GM19324 (cell line): Measurements from ENCODE around the gene MCF2L.
"Not testable (repeated sequence)": the region's sequence is repeated elsewhere in the genome, so short reads cannot be mapped to it uniquely, and the experiment has no call there.

Source experiments
- ATAC-seq: cut with Tn5 transposase; IDR thresholded peaks from one replicate; pipeline ENCODE4 v1.9.1; 2021; ENCODE audit warnings: mild to moderate bottlenecking, moderate library complexity; ENCODE audit not compliant: unreplicated experiment, low FRiP score

MCF2L gene

GRCh38 chr13:113079781-113080080, 110.7 kb downstream of the MCF2L start:
- ATAC-seq, result not testable (repeated sequence)

- ATAC-seq, result no peak
Observed at GRCh38 chr13:113080361-113080831, 111.4 kb downstream of the MCF2L start.

GRCh38 chr13:113080901-113081521, 112.0 kb downstream of the MCF2L start:
- ATAC-seq, result no peak

- ATAC-seq, result no peak
Observed at GRCh38 chr13:113082198-113083021, 113.4 kb downstream of the MCF2L start.

- no peak for ATAC-seq
Observed at GRCh38 chr13:113083022-113083373, 114.0 kb downstream of the MCF2L start.

- ATAC-seq, result no peak
Observed at GRCh38 chr13:113083402-113084061, 114.5 kb downstream of the MCF2L start.

GRCh38 chr13:113084094-113084942, 115.3 kb downstream of the MCF2L start:
- no peak for ATAC-seq

- no peak for ATAC-seq
Observed at GRCh38 chr13:113084943-113085540, 116.0 kb downstream of the MCF2L start.

GRCh38 chr13:113086031-113086750, 117.2 kb downstream of the MCF2L start:
- no peak for ATAC-seq

GRCh38 chr13:113086991-113087922, 118.2 kb downstream of the MCF2L start:
- no peak for ATAC-seq

GRCh38 chr13:113087923-113088690, 119.1 kb downstream of the MCF2L start:
- ATAC-seq, result no peak

- no peak for ATAC-seq
Observed at GRCh38 chr13:113088691-113089020, 119.6 kb downstream of the MCF2L start.

GRCh38 chr13:113089693-113090414, 120.8 kb downstream of the MCF2L start:
- ATAC-seq, result no peak

GRCh38 chr13:113090415-113090770, 121.4 kb downstream of the MCF2L start:
- no peak for ATAC-seq

- no peak for ATAC-seq
Observed at GRCh38 chr13:113090806-113091205, 121.8 kb downstream of the MCF2L start.

GRCh38 chr13:113091211-113091771, 122.3 kb downstream of the MCF2L start:
- no peak for ATAC-seq
